ENCODE data around the gene AVPR2.

Gene AVPR2

DNA sequence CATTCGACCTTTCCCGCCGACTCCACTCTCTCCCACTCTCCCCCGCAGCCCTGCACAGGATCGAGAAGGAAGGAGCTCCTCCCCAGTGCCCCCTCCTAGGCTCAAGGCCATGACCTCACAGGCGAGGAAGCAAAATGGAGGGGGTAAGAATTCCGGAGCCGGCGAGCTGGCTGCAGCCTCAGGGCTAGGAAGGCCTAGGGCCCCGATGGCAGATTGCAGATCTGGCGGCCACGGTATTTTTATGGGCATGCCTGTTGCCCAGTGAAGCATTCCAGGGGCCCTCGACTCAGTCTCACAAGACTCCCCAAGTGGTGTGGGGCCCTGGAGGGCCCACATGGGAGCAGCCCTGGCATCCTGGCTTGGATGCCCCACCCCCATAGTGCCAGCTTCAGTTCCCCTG, 17.6 kb upstream of the AVPR2 start:
- DNase-seq = no peak

DNA sequence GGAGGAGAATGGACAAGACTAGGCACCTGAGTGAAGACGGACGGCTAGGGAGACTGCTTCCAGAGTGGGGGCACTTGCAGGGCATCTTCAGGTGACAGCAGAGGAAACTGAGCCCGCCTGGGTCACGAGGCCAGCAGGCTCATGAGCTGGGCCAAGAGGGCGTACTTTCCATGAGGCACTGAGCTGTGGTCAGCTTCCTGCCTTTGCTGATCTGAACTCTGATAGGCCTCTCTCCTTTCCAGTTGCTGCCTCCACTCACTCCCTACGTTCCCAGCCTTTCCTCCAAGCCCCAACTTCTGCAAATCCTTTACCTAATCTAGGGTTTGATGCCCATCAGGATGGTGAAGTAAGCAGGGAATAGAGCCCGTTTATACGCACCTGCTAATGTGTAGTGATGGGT, 17.1 kb upstream of the AVPR2 start:
- DNase-seq = no peak

DNA sequence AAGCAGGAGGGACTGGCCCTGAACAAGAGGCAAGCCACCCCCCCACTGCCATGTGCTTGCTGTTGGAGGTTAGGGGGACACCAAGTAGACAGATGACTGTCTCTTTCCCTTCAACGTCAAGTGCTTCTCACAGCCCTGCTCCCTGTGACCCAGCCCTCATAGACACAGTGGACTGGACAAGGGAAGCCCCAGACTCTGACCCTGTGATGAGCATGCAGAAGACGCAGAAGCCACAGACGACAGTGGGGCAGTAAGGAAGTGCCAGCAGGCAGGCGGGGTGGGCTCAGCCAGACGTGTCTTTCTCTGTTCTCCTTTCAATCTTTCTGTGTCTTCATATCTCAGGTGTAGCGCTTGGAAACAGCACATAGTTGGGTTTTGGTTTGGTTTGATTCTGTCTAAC, 16.1 kb upstream of the AVPR2 start:
- no peak for DNase-seq

DNA sequence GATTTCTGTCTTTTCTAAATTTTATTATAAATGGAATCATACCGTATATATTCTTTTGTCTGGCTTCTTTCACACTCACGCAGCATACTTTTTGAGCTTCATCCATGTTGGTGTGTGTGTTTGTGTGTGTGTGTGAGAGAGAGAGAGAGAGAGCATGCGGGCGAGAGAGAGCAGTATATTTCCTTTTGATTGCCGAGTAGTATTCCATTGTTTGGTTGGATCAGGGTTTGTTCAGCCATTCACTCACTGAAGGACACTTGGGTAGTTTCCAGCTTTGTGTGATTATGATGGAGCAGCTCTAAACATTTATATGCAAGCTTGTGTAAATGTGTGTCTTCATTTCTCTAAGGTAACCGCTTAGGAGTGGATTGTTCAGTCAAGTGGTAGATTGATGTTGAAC, 15.3 kb upstream of the AVPR2 start:
- no peak for DNase-seq

DNA sequence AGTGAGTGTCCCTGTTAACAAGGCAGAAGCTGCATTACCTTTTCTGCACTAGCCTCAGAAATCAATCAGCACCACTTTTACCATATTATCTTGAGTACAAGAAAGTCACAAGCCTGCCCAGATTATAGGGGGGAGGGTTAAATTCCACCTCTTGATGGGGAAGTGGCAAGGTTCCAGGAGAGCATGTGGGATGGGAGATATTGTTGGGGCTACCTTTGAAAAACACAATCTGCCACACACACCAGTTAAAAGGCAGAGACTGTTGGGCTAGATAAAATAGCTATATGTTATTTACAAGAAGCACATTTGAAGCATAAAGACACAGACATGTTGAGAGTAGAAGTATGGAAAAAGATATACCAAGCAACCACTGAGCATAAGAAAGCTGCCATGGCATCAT, 6.6 kb upstream of the AVPR2 start:
- no peak for DNase-seq

DNA sequence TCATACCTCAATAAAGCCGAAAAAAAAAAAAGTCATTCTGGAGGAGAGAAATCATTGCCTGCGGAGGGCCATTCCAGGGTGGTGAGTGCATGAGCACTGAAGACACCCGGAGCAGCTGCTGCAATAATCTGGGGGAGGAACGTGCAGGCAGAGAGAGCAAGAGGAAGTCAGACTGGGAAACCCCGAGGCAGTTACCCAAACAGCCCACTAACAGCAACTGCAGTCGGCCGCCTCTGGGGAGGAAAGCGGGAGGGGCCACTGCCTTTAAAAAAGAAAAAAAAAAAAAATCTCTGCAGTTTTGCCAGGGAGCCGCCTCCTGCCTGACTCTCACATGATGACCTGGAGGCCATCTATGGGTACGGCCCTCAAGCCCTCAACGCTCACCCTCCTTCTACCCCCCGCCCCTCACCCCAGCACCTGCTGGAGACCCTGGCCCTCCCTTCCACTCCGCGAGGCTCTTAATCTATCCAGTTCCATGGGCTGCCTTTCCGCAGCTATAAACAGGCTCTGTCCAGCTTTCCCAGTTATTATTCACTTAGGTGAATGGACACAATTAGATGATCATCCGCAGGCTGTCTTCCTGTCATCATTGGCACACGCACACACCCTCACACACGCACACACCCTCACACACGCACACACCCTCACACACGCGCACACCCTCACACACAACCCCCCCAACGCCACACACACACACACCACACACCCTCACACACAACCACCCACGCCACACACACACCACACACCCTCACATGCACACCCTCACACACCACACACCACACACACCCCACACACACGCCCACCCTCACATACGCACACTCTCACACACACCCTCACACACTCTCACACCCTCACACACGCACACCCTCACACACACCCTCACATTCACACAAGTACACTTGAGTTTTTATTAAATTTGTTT, 3.4 kb upstream of the AVPR2 start:
- DNase-seq = peak; percentile 75

DNA sequence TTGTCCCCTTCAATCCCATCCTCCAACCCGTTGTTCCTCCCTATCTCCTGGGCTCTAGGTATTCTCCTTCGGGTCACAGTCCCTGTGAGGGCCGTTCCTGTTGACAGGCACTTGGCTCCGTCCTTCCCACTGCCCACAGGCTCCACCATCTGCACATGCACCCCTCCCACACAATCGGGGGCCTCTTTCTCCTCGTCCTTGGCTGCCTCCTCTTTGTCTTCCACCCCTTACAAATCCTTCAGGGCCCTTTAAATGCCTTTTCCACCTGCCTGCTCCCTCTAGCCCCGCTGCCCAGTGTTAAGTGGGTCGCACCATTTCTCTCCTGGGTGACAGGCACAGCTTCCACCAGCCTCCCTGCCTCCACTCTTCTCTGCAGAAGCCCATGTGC, 2.7 kb upstream of the AVPR2 start:
- DNase-seq = no peak

DNA sequence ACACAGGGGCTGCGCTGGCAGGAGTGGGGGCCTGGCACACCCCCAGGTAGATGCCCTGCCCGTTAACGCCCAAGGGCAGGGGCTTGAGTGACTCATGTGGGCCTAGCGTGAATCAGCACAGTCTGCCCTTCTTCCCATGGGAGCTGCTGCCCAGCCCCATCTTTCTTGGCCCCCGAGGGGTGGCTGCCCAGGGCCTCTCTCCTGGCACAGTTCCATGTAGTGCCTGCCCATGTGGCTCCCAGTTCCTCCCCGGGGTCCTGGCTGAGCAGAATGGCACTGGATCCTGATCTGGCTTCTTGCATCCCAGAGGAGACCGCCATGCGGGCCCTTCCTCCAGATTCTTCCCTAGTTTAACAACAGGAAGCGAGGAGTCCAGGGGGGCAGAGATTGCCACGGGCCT, 2.1 kb upstream of the AVPR2 start:
- no peak for DNase-seq

DNA sequence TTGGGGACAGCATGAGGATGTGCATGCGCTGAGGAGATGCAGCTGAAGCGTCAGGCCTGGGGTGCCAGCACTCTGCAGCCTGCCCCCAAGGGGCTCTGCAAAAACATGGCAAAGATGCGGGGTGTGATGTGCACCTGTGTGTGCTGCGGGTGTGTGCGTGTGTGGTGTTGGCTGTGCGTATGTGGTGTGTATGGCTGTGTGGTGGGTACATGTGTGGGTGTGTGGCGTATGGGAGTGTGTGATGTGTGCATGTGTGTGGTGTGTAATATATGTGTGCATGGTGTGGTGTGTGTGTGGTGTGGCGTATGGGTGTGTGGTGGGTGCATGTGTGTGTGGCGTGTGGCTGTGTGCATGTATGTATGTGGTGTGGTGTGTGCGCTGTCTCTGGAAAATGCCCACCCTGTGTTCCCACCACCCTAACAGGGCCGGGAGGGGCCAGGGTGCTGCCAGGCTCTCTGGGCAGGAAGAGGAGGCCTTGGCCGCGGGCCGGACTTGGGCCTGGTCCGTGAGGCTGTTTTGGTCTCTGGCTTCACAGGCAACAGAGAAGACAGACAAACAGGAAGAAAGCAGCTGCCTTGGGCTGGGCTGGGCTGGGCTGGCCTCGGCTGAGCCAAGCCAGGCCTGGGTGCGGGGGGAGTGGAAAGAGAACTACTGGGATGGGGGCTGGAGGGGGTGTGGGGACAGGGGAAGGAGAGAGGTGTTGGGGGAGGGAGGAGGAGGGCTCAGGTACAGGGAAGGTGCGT, 1.1 kb upstream of the AVPR2 start:
- DNase-seq = no peak

DNA sequence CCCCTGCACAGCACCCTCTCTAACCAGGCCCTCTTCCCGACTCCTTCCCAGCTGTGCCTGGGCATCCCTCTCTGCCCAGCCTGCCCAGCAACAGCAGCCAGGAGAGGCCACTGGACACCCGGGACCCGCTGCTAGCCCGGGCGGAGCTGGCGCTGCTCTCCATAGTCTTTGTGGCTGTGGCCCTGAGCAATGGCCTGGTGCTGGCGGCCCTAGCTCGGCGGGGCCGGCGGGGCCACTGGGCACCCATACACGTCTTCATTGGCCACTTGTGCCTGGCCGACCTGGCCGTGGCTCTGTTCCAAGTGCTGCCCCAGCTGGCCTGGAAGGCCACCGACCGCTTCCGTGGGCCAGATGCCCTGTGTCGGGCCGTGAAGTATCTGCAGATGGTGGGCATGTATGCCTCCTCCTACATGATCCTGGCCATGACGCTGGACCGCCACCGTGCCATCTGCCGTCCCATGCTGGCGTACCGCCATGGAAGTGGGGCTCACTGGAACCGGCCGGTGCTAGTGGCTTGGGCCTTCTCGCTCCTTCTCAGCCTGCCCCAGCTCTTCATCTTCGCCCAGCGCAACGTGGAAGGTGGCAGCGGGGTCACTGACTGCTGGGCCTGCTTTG, 1.1 kb downstream of the AVPR2 start:
- DNase-seq = no peak

DNA sequence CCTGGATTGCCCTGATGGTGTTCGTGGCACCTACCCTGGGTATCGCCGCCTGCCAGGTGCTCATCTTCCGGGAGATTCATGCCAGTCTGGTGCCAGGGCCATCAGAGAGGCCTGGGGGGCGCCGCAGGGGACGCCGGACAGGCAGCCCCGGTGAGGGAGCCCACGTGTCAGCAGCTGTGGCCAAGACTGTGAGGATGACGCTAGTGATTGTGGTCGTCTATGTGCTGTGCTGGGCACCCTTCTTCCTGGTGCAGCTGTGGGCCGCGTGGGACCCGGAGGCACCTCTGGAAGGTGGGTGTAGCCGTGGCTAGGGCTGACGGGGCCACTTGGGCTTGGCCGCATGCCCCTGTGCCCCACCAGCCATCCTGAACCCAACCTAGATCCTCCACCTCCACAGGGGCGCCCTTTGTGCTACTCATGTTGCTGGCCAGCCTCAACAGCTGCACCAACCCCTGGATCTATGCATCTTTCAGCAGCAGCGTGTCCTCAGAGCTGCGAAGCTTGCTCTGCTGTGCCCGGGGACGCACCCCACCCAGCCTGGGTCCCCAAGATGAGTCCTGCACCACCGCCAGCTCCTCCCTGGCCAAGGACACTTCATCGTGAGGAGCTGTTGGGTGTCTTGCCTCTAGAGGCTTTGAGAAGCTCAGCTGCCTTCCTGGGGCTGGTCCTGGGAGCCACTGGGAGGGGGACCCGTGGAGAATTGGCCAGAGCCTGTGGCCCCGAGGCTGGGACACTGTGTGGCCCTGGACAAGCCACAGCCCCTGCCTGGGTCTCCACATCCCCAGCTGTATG, 1.8 kb downstream of the AVPR2 start:
- no peak for DNase-seq

DNA sequence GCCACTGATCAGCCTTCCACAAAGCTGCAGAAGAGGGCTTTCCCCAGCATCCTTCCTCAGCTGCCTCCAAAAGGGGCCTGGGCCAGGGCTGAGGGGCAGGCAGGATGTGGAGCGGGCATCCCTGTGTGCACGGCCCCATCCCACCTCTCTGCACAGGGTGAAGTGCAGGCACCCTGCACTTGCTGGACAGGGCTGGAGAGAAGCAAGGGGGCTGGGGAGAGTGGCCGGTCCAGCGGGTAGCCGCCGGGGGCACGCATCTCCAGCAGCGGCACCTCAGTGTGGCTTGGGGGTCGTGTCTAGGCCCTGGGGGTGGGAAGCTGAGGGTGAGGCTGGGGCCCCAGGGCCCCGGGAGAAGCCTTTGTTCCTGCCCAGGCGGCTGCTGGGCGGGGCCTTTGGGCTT, 3.0 kb downstream of the AVPR2 start:
- no peak for DNase-seq

DNA sequence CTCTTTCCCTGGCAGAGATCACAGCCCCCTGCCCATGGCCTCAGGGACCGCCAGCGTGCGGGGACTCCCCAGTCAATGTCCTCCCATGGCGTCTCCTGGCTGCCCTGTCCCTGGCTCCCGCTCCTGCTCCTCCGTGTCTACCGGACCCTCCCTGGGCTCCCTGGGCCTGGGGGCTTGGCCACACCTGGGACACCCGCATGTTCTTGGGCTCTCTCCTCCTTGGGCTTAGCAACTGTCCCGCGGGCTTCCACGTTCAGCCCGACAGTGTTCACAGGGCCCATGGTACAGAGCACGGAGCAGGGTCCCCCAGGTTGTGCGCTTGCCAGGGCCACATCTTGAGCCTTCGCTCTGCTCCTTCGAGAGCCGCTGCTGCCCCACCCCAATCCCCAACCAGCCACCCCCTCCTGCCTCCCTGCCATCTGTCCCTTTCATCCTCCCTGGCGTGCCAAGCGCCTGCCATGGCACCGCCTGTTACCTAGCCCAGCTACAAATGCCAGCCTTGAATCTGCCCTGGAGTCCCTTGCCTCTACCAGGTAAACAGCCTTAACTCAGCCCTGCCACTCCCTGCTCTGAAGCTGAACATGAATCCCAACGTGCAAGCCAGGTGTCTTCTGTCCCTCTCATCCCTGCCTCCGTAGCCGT, 3.9 kb downstream of the AVPR2 start:
- DNase-seq = no peak

DNA sequence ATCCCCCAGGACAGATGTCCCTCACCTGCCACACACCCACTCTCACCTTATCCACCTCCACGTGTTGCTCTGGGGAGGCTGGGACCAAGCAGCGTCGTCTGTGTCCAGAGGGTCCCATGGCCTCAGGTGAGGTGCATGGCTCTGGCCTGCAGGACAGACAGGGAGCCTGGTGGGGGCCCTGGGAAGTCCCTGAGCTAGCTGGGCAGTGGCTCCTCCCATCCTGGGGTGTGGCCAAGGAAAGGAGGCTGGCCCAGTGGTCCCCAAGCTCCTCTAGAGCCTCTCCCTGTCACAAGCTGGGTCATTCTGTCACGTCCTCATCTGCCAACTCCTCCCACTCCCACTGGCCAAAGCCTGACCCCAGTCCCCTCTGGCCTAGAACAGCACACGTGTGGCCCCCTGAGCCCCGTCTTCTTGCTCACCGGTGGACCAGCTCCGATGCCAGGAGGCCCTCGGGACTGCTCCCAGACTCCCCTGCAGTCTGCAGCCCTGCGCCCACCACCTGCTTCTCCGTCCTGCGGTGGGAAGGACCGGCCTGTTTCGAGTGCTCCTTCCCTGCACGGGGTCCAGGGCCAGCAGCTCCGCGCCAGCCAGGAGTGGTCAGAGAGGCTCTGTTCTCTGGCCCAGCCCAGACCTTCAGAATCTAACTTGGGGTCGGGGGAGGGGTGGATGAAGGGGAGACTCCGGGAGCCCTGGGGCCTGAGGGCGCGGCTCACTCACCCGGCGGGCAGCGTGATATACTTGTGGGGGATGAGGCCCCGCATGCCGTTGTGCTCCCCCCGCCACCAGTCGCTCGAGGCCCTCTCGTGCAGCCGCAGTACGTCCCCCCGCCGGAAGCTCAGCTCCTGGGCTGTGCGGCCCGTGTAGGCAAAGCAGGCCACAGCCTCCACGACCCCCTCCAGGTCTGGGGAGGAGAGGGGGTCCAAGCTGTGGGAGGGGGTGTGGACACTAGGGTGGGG, 4.8 kb downstream of the AVPR2 start:
- DNase-seq = no peak

DNA sequence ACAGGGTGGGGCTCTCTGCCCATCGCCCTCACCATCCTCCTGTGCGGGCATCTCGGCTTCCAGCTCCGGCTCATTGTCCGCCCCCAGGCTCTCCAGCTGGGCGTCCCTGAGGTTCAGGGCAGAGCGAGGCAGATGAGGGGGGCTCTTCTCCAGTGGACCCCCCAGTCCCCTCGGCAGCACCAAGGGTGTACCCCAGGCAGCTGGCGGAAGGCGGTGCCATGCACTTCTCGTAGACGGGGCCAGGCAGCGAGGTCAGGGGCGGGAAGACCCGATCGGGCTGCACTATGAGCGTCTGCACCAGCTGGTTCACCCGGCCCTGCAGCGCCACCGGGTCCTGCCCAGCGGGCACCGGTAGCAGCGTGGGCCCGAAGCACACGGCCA, 5.5 kb downstream of the AVPR2 start:
- no peak for DNase-seq

DNA sequence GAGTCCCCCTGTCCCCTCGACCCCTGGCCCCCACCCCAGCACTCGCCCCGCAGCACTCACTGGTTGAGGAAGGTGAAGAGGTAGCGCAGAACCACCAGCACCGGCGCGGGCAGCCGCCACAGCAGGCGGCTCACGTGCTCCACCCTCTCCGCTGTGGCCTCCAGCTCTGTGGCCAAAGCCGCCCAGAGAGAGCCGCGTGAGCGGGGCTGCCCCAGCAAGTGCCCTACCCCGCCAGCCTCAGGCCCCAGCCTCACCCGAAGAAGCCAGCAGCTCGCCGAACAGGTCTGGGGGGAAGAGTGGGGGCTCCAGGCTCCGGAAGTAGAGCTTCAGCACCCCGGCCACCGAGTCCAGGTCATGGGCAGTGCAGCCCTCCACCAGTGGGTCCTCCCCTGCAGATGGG, 6.0 kb downstream of the AVPR2 start:
- no peak for DNase-seq

DNA sequence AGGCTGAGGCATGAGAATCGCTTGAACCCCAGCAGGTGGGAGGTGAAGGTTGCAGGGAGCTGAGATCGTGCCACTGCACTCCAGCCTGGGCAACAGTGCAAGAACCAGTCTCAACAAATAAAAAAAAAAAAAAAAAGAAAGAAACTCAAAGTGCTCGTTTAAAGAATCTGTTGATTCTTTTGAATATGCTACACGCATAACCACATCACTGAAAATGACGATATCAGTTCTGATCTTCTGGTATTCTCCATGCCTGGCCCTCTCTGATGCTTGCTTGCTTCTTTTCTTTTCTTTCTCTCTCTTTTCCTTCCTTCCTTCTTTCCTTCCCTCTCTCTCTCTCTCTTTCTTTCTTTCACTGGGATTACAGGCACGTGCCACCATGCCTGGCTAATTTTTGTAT, 7.3 kb downstream of the AVPR2 start:
- no peak for DNase-seq

DNA sequence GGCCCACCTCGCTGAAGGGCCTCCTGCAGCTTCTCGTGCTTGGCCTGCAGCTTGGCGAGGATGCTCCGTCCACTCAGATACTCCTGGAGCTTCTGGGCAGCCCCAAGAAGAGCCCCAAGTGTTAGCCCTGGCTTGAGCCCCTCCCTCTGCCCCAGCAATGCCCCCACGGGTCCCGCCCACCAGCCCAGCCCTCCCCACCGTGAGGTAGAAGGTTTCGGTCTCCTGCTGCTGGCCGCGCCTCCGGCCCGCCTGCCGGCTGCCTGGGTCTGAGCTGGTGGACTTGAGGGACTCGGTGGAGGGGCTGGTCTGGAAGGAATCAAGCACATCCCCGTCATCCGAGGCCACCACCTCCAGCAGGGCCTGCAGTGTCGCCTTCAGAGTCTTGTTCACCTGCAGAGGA, 8.7 kb downstream of the AVPR2 start:
- no peak for DNase-seq

DNA sequence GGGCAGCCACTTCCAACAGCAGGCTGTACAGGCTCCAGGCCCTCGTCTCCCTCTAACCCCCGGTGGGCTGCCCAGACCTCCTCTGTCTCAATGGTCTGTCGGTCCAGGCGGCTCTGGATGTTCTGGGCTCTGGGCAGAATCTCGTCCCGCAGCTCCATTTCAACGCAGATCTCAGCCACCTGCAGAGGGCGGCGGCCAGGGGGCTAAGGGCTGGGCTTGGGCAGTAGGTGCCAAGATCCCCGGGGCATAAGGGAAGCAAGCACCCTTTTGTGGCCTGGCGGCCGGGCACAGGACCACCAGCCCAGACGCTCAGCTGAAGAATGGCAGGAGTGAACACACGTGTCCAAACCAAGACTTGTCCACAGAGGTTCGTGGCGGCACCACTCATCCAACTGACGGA, 9.2 kb downstream of the AVPR2 start:
- DNase-seq = no peak

DNA sequence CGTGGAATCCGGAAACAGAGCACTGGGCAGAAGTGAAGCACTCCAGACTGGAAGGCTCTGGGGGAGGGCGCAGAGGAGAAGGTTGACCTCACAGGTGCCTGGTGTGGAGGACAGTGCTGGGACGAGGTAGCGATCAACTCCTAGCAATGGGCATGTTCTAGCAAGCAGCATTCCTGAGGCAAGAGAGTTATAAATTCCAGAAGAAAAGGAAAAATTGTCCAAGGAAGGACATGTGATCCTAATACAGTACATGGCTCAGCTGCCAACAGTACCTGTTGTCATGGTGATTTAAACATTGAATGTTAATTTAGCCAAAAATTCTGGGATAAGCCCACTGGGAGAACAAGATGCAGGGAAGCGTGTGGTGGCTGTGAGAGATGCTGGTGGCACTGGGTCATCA, 13.4 kb downstream of the AVPR2 start:
- no peak for DNase-seq

DNA sequence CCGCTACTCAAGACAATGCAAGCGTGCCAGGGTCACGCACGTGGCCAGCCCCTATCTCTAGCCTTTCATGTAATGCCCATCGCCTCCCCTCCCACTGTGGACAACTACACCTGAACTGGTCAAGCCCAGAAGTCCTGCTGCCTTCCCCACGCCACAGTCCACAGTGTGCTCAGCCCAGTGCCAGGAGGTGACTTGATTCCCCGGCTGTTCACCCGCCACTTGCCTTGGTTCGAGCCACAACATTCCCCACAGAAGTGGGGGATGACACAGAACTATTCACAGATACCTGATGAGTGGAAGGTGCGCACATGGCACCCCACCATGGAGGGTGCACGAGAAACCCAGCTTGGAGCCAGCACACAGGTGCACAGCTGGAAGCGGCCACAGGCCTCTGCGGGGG, 14.8 kb downstream of the AVPR2 start:
- no peak for DNase-seq

DNA sequence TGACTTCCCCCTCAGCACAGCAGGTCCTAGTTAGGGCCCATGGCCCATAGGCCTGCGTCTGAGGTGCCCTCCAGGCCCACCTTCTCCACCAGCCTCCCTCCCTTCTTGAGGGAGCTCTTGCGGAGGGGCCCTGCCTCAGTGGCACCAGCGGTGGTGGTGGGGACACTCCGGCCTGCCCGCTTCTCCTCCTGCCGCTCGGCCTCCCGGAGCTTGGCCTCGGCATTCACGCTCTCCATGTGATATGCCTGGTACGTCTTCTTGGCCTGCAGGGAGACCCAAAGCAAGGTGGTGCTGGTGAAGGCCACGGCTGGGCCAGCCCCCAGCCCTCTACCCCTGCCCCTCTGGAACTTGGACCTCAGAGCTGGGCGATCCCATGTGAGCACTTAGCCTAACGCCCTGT, 16.1 kb downstream of the AVPR2 start:
- DNase-seq = no peak

Data from NCI-H1092 (cell line).